ENCODE measurements around the gene YY1AP1.
"Not testable (repeated sequence)": the region's sequence is repeated elsewhere in the genome, so short reads cannot be mapped to it uniquely, and the experiment has no call there.

The YY1AP1 gene

DNA sequence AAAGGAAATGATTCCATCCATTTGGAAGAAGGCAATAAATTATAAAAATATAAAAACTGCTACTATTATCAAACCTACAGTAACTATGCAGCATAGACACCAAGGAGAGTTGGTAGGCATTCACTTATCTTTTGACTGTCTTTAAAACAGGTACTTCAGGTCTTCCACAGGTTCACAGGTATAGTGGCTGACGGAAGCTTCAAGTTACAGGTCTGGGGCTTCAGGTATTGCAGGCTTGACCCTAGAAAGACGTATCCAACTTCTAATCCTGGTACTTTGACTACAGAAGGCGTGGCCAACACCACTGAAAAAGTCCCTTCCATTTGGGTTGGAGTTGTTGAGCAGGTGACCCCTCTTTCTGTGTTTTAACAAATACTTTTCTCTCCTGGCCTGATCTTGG, 35.6 kb downstream of the YY1AP1 start:
- H3K27ac ChIP-seq (ENCODE audit: low read depth, low read length) = no peak overlapping the region
- no peaks in the 10 kb centered on the region for H3K27me3 ChIP-seq (ENCODE audit: control insufficient read depth, insufficient read depth, low read length)
- peaks cover 4% of the 10 kb centered on the region for H3K4me1 ChIP-seq (ENCODE audit: control insufficient read depth, insufficient read depth, low read length)
- no peak overlapping the region for H3K4me3 ChIP-seq (ENCODE audit: low read length)
- H3K36me3 ChIP-seq (ENCODE audit: control insufficient read depth, insufficient read depth, low read length) = no peaks in the 10 kb centered on the region
- no peak overlapping the region for H3K9ac ChIP-seq (ENCODE audit: low read length)

DNA sequence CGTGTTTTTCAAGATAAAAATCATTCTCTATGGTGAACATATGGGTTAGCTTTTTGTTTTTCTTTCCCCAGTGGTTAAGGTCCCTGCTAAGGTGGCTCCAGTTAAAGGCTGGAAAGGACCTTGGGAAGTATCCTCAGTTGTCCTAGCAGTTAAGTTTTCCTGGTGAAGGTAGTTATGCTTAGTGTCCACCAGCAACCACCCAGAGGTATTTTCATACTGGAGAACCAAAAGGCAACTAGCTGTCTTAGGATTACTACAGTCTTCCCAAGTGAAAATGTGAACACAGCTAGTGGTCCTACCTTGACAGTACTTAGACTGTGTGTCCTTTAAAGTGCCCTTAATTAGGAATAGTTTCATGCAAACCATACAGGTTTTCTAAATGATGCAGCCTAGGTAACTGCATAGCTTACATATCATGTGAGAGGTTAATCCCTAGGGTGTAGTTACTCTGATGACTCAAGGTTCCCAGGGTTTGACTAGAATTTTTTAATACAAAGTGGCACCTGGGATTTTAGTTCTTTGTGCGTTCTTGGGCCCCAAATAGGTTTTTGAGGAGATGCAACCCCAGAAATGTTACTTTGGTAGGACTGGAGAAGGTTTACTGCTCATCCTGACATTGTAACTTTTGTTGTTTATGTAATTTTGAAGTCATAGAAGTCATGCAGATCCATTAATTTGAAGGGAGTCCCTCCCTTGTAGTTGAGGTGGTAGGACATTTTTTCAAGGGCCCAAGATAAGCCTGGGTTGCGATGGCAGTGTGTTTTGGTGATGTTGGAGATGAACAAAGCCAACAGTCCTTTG, 36.5 kb downstream of the YY1AP1 start:
- Histone ChIP-seq H3K9ac (ENCODE audit: low read length) (no peak overlapping the region), H3K4me1 (ENCODE audit: control insufficient read depth, insufficient read depth, low read length) (peaks cover 4% of the 10 kb centered on the region), H3K36me3 (ENCODE audit: control insufficient read depth, insufficient read depth, low read length) (no peaks in the 10 kb centered on the region), H3K27ac (ENCODE audit: low read depth, low read length) (no peak overlapping the region), H3K27me3 (ENCODE audit: control insufficient read depth, insufficient read depth, low read length) (no peaks in the 10 kb centered on the region), H3K4me3 (ENCODE audit: low read length) (no peak overlapping the region)

DNA sequence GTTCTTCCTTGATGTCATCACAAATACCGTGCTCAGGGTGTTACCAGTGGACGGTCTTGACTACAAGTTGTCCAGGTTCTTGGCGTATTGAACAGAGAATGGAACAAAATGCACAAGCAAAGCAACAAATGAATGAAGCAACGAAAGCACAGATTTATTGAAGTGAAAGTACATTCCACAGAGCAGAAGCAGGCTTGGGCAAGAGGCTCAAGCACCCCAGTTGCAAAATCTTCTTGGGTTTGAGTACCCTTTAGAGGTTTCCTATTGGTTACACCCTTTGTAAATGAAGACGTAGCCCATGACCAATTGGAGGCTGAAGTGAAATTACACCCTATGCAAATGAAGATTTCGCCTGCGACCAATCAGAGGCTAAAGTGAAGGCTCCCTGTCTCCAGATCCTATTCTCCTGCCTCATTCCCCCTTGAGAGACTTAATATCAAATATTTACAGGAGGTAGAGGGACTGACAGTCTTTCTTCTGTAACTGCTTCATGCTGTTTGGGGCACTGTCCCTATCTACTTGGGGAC, 38.3 kb downstream of the YY1AP1 start:
- Histone ChIP-seq H3K36me3 (ENCODE audit: control insufficient read depth, insufficient read depth, low read length) (no peaks in the 10 kb centered on the region), H3K9ac (ENCODE audit: low read length) (no peak overlapping the region), H3K4me1 (ENCODE audit: control insufficient read depth, insufficient read depth, low read length) (peaks cover 6% of the 10 kb centered on the region), H3K27ac (ENCODE audit: low read depth, low read length) (no peak overlapping the region), H3K4me3 (ENCODE audit: low read length) (no peak overlapping the region), H3K27me3 (ENCODE audit: control insufficient read depth, insufficient read depth, low read length) (no peaks in the 10 kb centered on the region)

DNA sequence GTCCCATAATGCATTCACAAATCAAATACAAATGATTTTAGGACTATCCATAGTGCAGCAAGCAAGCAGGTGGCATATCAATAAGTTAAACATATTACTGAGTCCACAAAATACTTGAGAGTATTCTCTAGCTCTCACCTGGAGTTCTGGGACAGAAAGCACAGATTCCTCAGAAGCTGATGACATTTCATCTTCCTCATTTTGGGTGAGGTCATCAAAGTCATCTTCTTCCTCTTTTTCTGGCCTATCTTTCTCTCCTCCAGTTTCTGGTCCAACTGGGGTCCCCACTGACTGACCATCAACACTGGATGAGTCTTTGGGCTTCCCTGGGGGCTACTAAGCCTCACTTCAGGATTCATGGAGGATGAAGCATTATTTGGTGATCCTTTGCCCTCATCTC, 38.9 kb downstream of the YY1AP1 start:
- Histone ChIP-seq H3K27ac (ENCODE audit: low read depth, low read length) (no peak overlapping the region), H3K4me3 (ENCODE audit: low read length) (no peak overlapping the region), H3K9ac (ENCODE audit: low read length) (no peak overlapping the region), H3K36me3 (ENCODE audit: control insufficient read depth, insufficient read depth, low read length) (no peaks in the 10 kb centered on the region), H3K27me3 (ENCODE audit: control insufficient read depth, insufficient read depth, low read length) (no peaks in the 10 kb centered on the region), H3K4me1 (ENCODE audit: control insufficient read depth, insufficient read depth, low read length) (peaks cover 12% of the 10 kb centered on the region)

DNA sequence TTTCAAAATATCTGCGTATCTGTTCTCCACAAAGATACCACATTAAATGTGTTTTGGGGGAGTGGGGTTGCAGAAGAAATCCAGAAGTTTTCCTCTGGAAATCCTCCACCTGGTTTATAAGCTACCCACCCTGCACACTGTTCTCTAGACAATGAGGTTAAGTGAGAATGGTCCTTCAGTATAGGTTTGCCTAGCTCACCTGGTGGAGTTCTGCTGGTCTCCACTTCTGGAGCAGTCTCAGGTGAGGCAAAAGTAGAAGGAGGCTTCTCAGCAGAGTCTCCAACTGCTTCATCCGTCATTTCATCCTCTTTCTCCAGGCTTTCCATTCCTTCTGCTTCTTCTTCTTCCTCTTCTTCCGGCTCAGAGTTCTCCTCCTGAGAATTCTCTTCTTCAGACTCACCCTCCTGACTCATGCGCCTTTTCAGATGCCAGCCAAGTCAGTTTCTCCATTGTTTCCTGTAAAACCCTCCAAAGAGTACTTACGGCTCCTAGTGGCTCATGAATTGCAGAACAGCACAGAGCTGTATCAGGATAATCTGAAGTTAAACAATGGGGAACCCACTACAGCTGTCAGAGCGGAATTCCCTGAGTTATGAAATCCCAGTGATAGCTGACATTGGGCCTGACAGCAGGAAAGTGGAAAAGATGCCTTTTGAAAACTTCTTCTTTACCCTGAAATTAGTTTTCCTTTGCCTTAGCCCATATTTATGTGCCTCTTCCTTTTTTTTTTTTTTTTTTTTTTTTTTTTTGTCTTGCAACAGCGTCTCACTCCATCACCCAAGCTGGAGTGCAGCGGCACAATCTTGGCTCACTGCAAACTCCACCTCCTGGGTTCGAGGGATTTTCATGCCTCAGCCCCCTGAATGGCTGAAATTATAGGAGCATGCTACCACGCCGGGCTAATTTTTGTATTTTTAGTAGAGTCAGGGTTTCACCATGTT, 40.1 kb downstream of the YY1AP1 start:
- H3K36me3 ChIP-seq (ENCODE audit: control insufficient read depth, insufficient read depth, low read length) = no peaks in the 10 kb centered on the region
- peaks cover 13% of the 10 kb centered on the region for H3K4me1 ChIP-seq (ENCODE audit: control insufficient read depth, insufficient read depth, low read length)
- H3K27me3 ChIP-seq (ENCODE audit: control insufficient read depth, insufficient read depth, low read length) = no peaks in the 10 kb centered on the region
- H3K4me3 ChIP-seq (ENCODE audit: low read length) = no peak overlapping the region
- no peak overlapping the region for H3K9ac ChIP-seq (ENCODE audit: low read length)
- peak overlapping the region; percentile 8 for H3K27ac ChIP-seq (ENCODE audit: low read depth, low read length)

DNA sequence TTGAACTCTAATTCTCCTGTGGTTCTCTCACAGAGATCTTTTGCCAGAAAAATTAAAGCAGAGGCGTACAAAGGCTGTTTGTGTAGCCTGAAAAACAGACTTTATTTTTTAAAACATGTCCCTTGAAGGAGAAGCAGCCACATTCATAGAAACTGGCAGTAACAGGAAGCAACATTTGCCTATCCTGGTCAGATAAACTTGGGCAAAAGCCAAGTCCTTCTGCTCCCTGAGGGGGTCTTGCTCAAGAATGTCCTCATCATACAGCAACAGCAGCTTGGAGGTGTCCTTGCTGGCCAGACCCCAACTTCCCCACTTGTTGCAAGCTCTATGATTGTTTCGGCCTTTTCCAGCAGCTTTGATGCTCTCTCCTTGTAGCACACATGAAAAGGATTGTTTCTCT, 42.3 kb downstream of the YY1AP1 start:
- Histone ChIP-seq H3K4me1 (ENCODE audit: control insufficient read depth, insufficient read depth, low read length) (peaks cover 11% of the 10 kb centered on the region), H3K27me3 (ENCODE audit: control insufficient read depth, insufficient read depth, low read length) (no peaks in the 10 kb centered on the region), H3K36me3 (ENCODE audit: control insufficient read depth, insufficient read depth, low read length) (no peaks in the 10 kb centered on the region), H3K4me3 (ENCODE audit: low read length) (no peak overlapping the region), H3K9ac (ENCODE audit: low read length) (no peak overlapping the region), H3K27ac (ENCODE audit: low read depth, low read length) (no peak overlapping the region)

DNA sequence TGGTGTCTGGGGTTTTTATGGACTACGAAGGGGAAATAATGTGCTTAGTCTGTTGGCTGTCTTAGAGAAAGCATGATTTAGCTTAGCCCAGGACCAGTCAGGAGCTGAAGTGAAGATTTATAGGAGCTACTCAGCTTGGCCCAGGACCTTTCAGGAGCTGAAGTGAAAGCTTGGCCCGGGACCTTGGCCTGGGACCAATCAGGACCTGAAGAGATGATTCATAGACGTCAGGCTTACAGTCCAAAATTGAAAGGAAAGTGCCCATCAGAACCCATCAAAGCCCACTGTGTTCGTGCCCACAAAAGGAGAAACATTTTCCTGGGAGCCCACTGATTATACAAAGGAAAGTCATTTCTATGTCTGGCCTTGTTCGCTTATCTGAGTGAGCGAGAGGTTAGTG, 42.9 kb downstream of the YY1AP1 start:
- no peaks in the 10 kb centered on the region for H3K27me3 ChIP-seq (ENCODE audit: control insufficient read depth, insufficient read depth, low read length)
- peaks cover 9% of the 10 kb centered on the region for H3K4me1 ChIP-seq (ENCODE audit: control insufficient read depth, insufficient read depth, low read length)
- H3K4me3 ChIP-seq (ENCODE audit: low read length) = no peak overlapping the region
- H3K9ac ChIP-seq (ENCODE audit: low read length) = no peak overlapping the region
- H3K36me3 ChIP-seq (ENCODE audit: control insufficient read depth, insufficient read depth, low read length) = no peaks in the 10 kb centered on the region
- H3K27ac ChIP-seq (ENCODE audit: low read depth, low read length) = no peak overlapping the region

DNA sequence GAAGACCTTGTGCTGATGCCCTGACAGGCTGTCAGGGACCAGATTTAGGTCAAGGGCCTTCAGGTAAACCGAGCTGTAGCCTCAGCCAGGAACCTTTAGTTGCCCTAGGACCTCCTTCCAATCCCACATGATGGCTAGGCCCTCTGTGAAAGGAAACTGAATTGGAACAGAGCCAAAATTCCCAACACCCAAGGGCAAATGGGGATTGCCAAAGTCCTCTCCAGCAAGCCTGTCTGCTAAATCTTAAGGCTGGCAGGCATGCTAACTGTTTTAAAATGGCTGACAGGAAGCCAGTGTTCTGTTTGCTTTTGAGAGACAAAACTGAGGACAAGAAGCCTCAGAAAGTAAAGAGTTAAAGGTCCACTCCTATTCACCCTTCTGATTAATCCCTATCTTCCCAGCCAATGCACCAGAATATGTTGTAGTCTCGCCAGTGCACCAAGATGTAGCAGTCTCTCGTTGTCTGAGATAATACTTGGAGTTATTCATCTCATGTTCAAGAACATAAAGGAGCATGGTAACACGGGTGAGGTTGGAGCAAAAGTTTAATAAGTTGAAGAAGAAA, 43.5 kb downstream of the YY1AP1 start:
- H3K27me3 ChIP-seq (ENCODE audit: control insufficient read depth, insufficient read depth, low read length) = no peaks in the 10 kb centered on the region
- H3K27ac ChIP-seq (ENCODE audit: low read depth, low read length) = no peak overlapping the region
- H3K36me3 ChIP-seq (ENCODE audit: control insufficient read depth, insufficient read depth, low read length) = no peaks in the 10 kb centered on the region
- no peak overlapping the region for H3K4me3 ChIP-seq (ENCODE audit: low read length)
- no peak overlapping the region for H3K9ac ChIP-seq (ENCODE audit: low read length)
- H3K4me1 ChIP-seq (ENCODE audit: control insufficient read depth, insufficient read depth, low read length) = peaks cover 9% of the 10 kb centered on the region

DNA sequence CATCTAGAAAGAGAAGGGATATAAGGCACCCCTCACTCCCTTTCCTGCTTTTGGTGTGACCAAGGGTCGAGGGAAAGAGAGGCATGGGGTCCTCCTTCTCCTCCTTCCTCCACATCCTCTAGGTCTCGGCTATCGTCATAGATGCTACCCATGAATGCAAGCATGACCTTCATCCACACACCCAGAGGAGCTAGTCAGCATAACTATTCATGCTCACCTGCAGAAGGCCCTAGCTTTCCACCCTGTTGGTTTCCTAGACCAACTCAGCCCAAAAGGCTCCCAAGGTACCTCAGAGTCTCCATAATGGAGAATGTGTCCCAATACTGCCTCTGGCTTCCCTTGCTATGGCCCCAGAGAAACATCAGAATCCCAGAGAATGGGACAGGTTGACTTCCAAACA, 45.3 kb downstream of the YY1AP1 start:
- Histone ChIP-seq H3K36me3 (ENCODE audit: control insufficient read depth, insufficient read depth, low read length) (no peaks in the 10 kb centered on the region), H3K9ac (ENCODE audit: low read length) (no peak overlapping the region), H3K27ac (ENCODE audit: low read depth, low read length) (no peak overlapping the region), H3K4me1 (ENCODE audit: control insufficient read depth, insufficient read depth, low read length) (peaks cover 9% of the 10 kb centered on the region), H3K4me3 (ENCODE audit: low read length) (no peak overlapping the region), H3K27me3 (ENCODE audit: control insufficient read depth, insufficient read depth, low read length) (no peaks in the 10 kb centered on the region)

DNA sequence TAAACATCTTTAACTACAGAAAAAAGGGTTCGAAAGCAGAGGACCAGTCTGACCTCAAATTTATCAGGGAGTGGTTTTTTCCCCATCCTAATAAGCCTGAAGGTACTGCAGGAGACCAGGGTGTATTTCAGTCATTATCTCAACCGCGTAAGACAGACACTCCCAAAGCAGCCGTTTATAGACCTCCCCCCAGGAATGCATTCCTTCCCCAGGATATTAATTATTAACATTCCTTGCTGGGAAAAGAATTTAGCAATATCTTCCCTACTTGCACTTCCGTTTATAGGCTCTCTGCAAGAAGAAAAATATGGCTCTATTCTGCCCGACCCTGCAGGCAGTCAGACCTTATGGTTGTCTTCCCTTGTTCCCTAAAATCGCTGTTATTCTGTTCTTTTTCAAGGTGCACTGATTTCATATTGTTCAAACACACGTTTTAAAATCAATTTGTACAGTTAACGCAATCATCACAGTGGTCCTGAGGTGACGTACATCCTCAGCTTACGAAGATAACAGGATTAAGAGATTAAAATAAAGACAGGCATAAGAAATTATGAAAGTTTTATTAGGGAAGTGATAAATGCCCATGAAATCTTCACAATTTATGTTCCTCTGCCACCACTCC, 45.9 kb downstream of the YY1AP1 start:
- H3K9ac ChIP-seq (ENCODE audit: low read length); H3K36me3 ChIP-seq (ENCODE audit: control insufficient read depth, insufficient read depth, low read length); H3K27ac ChIP-seq (ENCODE audit: low read depth, low read length); H3K4me3 ChIP-seq (ENCODE audit: low read length); H3K27me3 ChIP-seq (ENCODE audit: control insufficient read depth, insufficient read depth, low read length); H3K4me1 ChIP-seq (ENCODE audit: control insufficient read depth, insufficient read depth, low read length): not testable (repeated sequence)

DNA sequence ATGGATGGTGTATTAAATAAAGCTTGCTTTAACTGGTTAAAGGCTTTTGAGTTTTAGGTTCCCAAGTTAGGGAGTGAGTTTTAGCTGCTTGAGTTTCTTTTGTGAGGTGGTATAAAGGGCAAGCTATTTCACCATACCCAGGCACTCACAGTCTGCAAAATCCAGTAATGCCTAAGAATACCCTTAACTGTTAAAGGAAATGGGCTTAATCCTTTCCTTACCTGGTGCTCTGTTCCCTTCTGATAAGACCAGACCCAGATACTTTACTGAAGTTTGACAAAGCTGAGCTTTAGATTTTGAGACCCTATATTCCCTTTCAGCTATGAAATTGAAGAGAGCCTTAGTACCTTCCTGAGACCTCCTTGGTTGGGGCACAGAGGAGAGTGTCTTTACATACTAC, 48.2 kb downstream of the YY1AP1 start:
- H3K27ac ChIP-seq (ENCODE audit: low read depth, low read length) = no peak overlapping the region
- peaks cover 8% of the 10 kb centered on the region for H3K4me1 ChIP-seq (ENCODE audit: control insufficient read depth, insufficient read depth, low read length)
- no peaks in the 10 kb centered on the region for H3K36me3 ChIP-seq (ENCODE audit: control insufficient read depth, insufficient read depth, low read length)
- no peak overlapping the region for H3K9ac ChIP-seq (ENCODE audit: low read length)
- no peak overlapping the region for H3K4me3 ChIP-seq (ENCODE audit: low read length)
- H3K27me3 ChIP-seq (ENCODE audit: control insufficient read depth, insufficient read depth, low read length) = no peaks in the 10 kb centered on the region
